Measurements from ENCODE around the gene A3GALT2.

The A3GALT2 gene

GRCh38 chr1:33284049-33284448 lies 36.8 kb downstream of the A3GALT2 start:
- Histone ChIP-seq H3F3A (ENCODE audit: control insufficient read depth, insufficient read depth) (no peaks in the 10 kb centered on the region), H3K9me3 (ENCODE audit: control insufficient read depth, insufficient read depth, low read length) (no peaks in the 10 kb centered on the region), H3K27me3 (ENCODE audit: control insufficient read depth, low read length) (no peaks in the 10 kb centered on the region), H3K79me2 (ENCODE audit: control insufficient read depth, low read length) (no peaks in the 10 kb centered on the region), H4K20me1 (ENCODE audit: control insufficient read depth, insufficient read depth, low read depth, low read length) (no peaks in the 10 kb centered on the region), H3K27ac (ENCODE audit: low read depth, low read length) (no peak overlapping the region), H3K36me3 (ENCODE audit: control insufficient read depth, low read length) (peaks cover 16% of the 10 kb centered on the region), H3K4me1 (ENCODE audit: control insufficient read depth, low read length) (no peaks in the 10 kb centered on the region), H3K9me2 (replicated peaks; ENCODE audit: control insufficient read depth, low read length) (no peaks in the 10 kb centered on the region), H3K4me2 (ENCODE audit: low read length) (no peak overlapping the region), H3K4me3 (ENCODE audit: low read length) (no peak overlapping the region)
- TF ChIP-seq CTCF (IDR thresholded peaks at IDR 0.05; ENCODE audit: low read depth, low read length, poor library complexity, severe bottlenecking): no peak

- no peaks in the 10 kb centered on the region for H3K4me1 ChIP-seq (ENCODE audit: control insufficient read depth, low read length)
- H3K9me3 ChIP-seq (ENCODE audit: control insufficient read depth, insufficient read depth, low read length): no peaks in the 10 kb centered on the region
- no peaks in the 10 kb centered on the region for H3K9me2 ChIP-seq (replicated peaks; ENCODE audit: control insufficient read depth, low read length)
- H3K27me3 ChIP-seq (ENCODE audit: control insufficient read depth, low read length): no peaks in the 10 kb centered on the region
- H4K20me1 ChIP-seq (ENCODE audit: control insufficient read depth, insufficient read depth, low read depth, low read length): no peaks in the 10 kb centered on the region
- no peak overlapping the region for H3K4me2 ChIP-seq (ENCODE audit: low read length)
- no peak overlapping the region for H3K27ac ChIP-seq (ENCODE audit: low read depth, low read length)
- H3K4me3 ChIP-seq (ENCODE audit: low read length): no peak overlapping the region
- H3K36me3 ChIP-seq (ENCODE audit: control insufficient read depth, low read length): peaks cover 16% of the 10 kb centered on the region
- H3K79me2 ChIP-seq (ENCODE audit: control insufficient read depth, low read length): no peaks in the 10 kb centered on the region
- TF ChIP-seq EZH2phosphoT487 (IDR thresholded peaks at IDR 0.05; ENCODE audit: borderline replicate concordance, low read length) (no peak), CTCF (IDR thresholded peaks at IDR 0.05; ENCODE audit: low read depth, low read length, poor library complexity, severe bottlenecking) (no peak)
- H3F3A ChIP-seq (ENCODE audit: control insufficient read depth, insufficient read depth): no peaks in the 10 kb centered on the region
These were observed 38.1 kb downstream of the A3GALT2 start for GRCh38 chr1:33282791-33283190.

GRCh38 chr1:33281554-33282303 lies 39.2 kb downstream of the A3GALT2 start:
- peaks cover 16% of the 10 kb centered on the region for H3K36me3 ChIP-seq (ENCODE audit: control insufficient read depth, low read length)
- no peaks in the 10 kb centered on the region for H3K79me2 ChIP-seq (ENCODE audit: control insufficient read depth, low read length)
- no peaks in the 10 kb centered on the region for H3F3A ChIP-seq (ENCODE audit: control insufficient read depth, insufficient read depth)
- no peak overlapping the region for H3K27ac ChIP-seq (ENCODE audit: low read depth, low read length)
- no peaks in the 10 kb centered on the region for H3K9me3 ChIP-seq (ENCODE audit: control insufficient read depth, insufficient read depth, low read length)
- TF ChIP-seq EZH2phosphoT487 (IDR thresholded peaks at IDR 0.05; ENCODE audit: borderline replicate concordance, low read length): no peak
- TF ChIP-seq CTCF (IDR thresholded peaks at IDR 0.05; ENCODE audit: low read depth, low read length, poor library complexity, severe bottlenecking): no peak
- no peaks in the 10 kb centered on the region for H3K4me1 ChIP-seq (ENCODE audit: control insufficient read depth, low read length)
- H3K4me3 ChIP-seq (ENCODE audit: low read length): no peak overlapping the region
- H3K4me2 ChIP-seq (ENCODE audit: low read length): no peak overlapping the region
- H3K9me2 ChIP-seq (replicated peaks; ENCODE audit: control insufficient read depth, low read length): no peaks in the 10 kb centered on the region
- H4K20me1 ChIP-seq (ENCODE audit: control insufficient read depth, insufficient read depth, low read depth, low read length): no peaks in the 10 kb centered on the region
- no peaks in the 10 kb centered on the region for H3K27me3 ChIP-seq (ENCODE audit: control insufficient read depth, low read length)
